IMR-90 (cell line): Measurements from ENCODE around the gene IGF1R. TPM values are rescaled to one million over a fixed set of nuclear protein-coding genes. Genes with fewer than 3 reads are reported as not detected.

Experiments
- ATAC-seq: fragments of 200-7000 bp; cut with Tn5 transposase; 2 replicates; pipeline ENCODE4 v1.9.1; 2020; ENCODE audit warnings: low read depth, mild to moderate bottlenecking, moderate library complexity
- BruUV-seq: library from RNA; stranded (reverse); fragments of 400-500 nt; replicated peaks from 2 replicates; lab custom pipeline; 2021; lab: Mats Ljungman, UMichigan
- CTCF ChIA-PET: fragments of 300-600 bp; formaldehyde crosslinking; extraction: SDS; loops from one replicate; lab custom pipeline; 2021; ENCODE audit warnings: antibody characterized with exemption; lab: Yijun Ruan, JAX
- POLR2A ChIA-PET: fragments of 300-600 bp; sonication (Branson Sonifier 250); formaldehyde crosslinking; loops from one replicate; lab custom pipeline; 2022; ENCODE audit warnings: antibody characterized with exemption; ENCODE audit not compliant: unreplicated experiment; lab: Charles Lee
- DNase-seq: peaks from one replicate; pipeline ENCODE4 v3.0.0; 2013
- H2AFZ ChIP-seq: replicated peaks from 2 replicates; pipeline ENCODE3; 2013; ENCODE audit warnings: low read length, mild to moderate bottlenecking; ENCODE audit not compliant: poor library complexity
- H2AK5ac ChIP-seq: 2 replicates; pipeline ENCODE4 v1.6.1; 2013; ENCODE audit warnings: low read depth, low read length, inconsistent platforms
- H2AK9ac ChIP-seq: replicated peaks from 2 replicates; pipeline ENCODE3; 2013; ENCODE audit warnings: mild to moderate bottlenecking, low read depth, low read length, moderate library complexity; ENCODE audit not compliant: poor library complexity
- H2BK120ac ChIP-seq: 2 replicates; pipeline ENCODE4 v1.6.1; 2013; ENCODE audit warnings: low read depth, low read length, inconsistent platforms
- H2BK15ac ChIP-seq: 3 replicates; pipeline ENCODE4 v1.6.1; 2013; ENCODE audit warnings: low read depth, low read length, inconsistent platforms
- H2BK20ac ChIP-seq: 2 replicates; pipeline ENCODE4 v1.6.1; 2013; ENCODE audit warnings: low read depth, mild to moderate bottlenecking, inconsistent platforms, low read length, moderate library complexity
- H2BK5ac ChIP-seq: 2 replicates; pipeline ENCODE4 v1.6.1; 2013; ENCODE audit warnings: mild to moderate bottlenecking, low read depth, low read length, inconsistent platforms; ENCODE audit not compliant: poor library complexity, severe bottlenecking
- H3K14ac ChIP-seq: replicated peaks from 2 replicates; pipeline ENCODE4 v1.6.1; 2013; ENCODE audit warnings: low read depth, low read length, inconsistent platforms
- H3K18ac ChIP-seq: 2 replicates; pipeline ENCODE4 v1.6.1; 2013; ENCODE audit warnings: low read depth, low read length, control low read depth
- H3K23ac ChIP-seq: 2 replicates; pipeline ENCODE4 v1.6.1; 2013; ENCODE audit warnings: low read depth, low read length, inconsistent platforms
- H3K27ac ChIP-seq: 2 replicates; pipeline ENCODE4 v1.5.1; 2013; ENCODE audit warnings: mild to moderate bottlenecking, control low read depth, low read length; ENCODE audit not compliant: insufficient read depth
- H3K27me3 ChIP-seq: 2 replicates; pipeline ENCODE4 v1.6.1; 2013; ENCODE audit warnings: low read length; ENCODE audit not compliant: control insufficient read depth, insufficient read depth
- H3K36me3 ChIP-seq: 2 replicates; pipeline ENCODE4 v1.6.1; 2013; ENCODE audit warnings: low read length, mixed read lengths; ENCODE audit not compliant: control insufficient read depth, insufficient read depth
- H3K4ac ChIP-seq: 2 replicates; pipeline ENCODE4 v1.6.1; 2013; ENCODE audit warnings: low read depth, low read length, inconsistent platforms
- H3K4me1 ChIP-seq: 2 replicates; pipeline ENCODE4 v1.6.1; 2013; ENCODE audit warnings: low read length, mixed read lengths; ENCODE audit not compliant: control insufficient read depth, insufficient read depth
- H3K4me2 ChIP-seq: 2 replicates; pipeline ENCODE4 v1.6.1; 2013; ENCODE audit warnings: low read depth, mild to moderate bottlenecking, control low read depth, low read length, moderate library complexity
- H3K4me3 ChIP-seq: 2 replicates; pipeline ENCODE4 v1.5.1; 2013; ENCODE audit warnings: low read depth, mild to moderate bottlenecking, control low read depth, low read length, moderate library complexity; ENCODE audit not compliant: insufficient read depth
- H3K56ac ChIP-seq: 2 replicates; pipeline ENCODE4 v1.6.1; 2013; ENCODE audit warnings: low read length, inconsistent platforms; ENCODE audit not compliant: insufficient read depth; ENCODE audit errors: extremely low read depth
- H3K79me1 ChIP-seq, 2 experiments: 2 replicates each; pipeline ENCODE4 v1.6.1; 2013; ENCODE audit warnings: low read length in 2 of 2, inconsistent platforms in 1 of 2, low read depth in 1 of 2
- H3K9ac ChIP-seq: 2 replicates; pipeline ENCODE4 v1.6.1; 2013; ENCODE audit warnings: low read depth, low read length, control low read depth
- H3K9me1 ChIP-seq: 2 replicates; pipeline ENCODE4 v1.6.1; 2013; ENCODE audit warnings: low read length, inconsistent platforms; ENCODE audit not compliant: insufficient read depth
- H3K9me3 ChIP-seq: 2 replicates; pipeline ENCODE4 v1.6.1; 2013; ENCODE audit warnings: low read length; ENCODE audit not compliant: control insufficient read depth, insufficient read depth
- H4K20me1 ChIP-seq: 2 replicates; pipeline ENCODE4 v1.6.1; 2013; ENCODE audit warnings: low read length, inconsistent platforms; ENCODE audit not compliant: insufficient read depth
- H4K5ac ChIP-seq: 2 replicates; pipeline ENCODE4 v1.6.1; 2013; ENCODE audit warnings: mild to moderate bottlenecking, low read depth, low read length, control low read depth
- H4K8ac ChIP-seq, 2 experiments: 2 replicates each; pipeline ENCODE4 v1.6.1; 2013; ENCODE audit warnings: low read depth in 2 of 2, low read length in 2 of 2, control low read depth in 1 of 2, inconsistent platforms in 1 of 2
- H4K91ac ChIP-seq: 2 replicates; pipeline ENCODE4 v1.6.1; 2013; ENCODE audit warnings: low read depth, low read length, inconsistent platforms; ENCODE audit not compliant: insufficient read depth
- BHLHE40 ChIP-seq: fragments of 150-350 bp; IDR thresholded peaks from 2 replicates; pipeline ENCODE4 v1.6.1; 2016; ENCODE audit warnings: mild to moderate bottlenecking, low read depth, low read length
- CEBPB ChIP-seq: IDR thresholded peaks from 2 replicates; pipeline ENCODE4 v1.6.1; 2012; ENCODE audit warnings: low read depth, low read length, improper control_type of control experiment
- CHD1 ChIP-seq: IDR thresholded peaks from 2 replicates; pipeline ENCODE4 v1.6.1; 2012; ENCODE audit warnings: low read depth, low read length, improper control_type of control experiment
- FOS ChIP-seq: fragments of 150-350 bp; IDR thresholded peaks from 2 replicates; pipeline ENCODE4 v1.6.1; 2016; ENCODE audit warnings: low read depth, low read length
- MAFK ChIP-seq: IDR thresholded peaks from 2 replicates; pipeline ENCODE4 v1.6.1; 2012; ENCODE audit warnings: low read depth, low read length, improper control_type of control experiment
- MAZ ChIP-seq: IDR thresholded peaks from 2 replicates; pipeline ENCODE4 v1.6.1; 2012; ENCODE audit warnings: low read depth, mild to moderate bottlenecking, low read length, improper control_type of control experiment, moderate library complexity, borderline replicate concordance
- MXI1 ChIP-seq: IDR thresholded peaks from 2 replicates; pipeline ENCODE4 v1.6.1; 2012; ENCODE audit warnings: low read depth, mild to moderate bottlenecking, low read length, moderate library complexity, borderline replicate concordance
- NFE2L2 ChIP-seq: fragments of 150-350 bp; IDR thresholded peaks from 2 replicates; pipeline ENCODE4 v1.6.1; 2016; ENCODE audit warnings: low read depth, mild to moderate bottlenecking, low read length
- RAD21 ChIP-seq: IDR thresholded peaks from 2 replicates; pipeline ENCODE4 v1.6.1; 2012; ENCODE audit warnings: low read length, improper control_type of control experiment
- RCOR1 ChIP-seq: IDR thresholded peaks from 2 replicates; pipeline ENCODE4 v1.6.1; 2012; ENCODE audit warnings: mild to moderate bottlenecking, low read length, improper control_type of control experiment; ENCODE audit not compliant: insufficient replicate concordance
- RFX5 ChIP-seq: IDR thresholded peaks from 2 replicates; pipeline ENCODE4 v1.8.0; 2012; ENCODE audit warnings: low read depth, mild to moderate bottlenecking, low read length, moderate library complexity
- SMC3 ChIP-seq: fragments of 150-350 bp; IDR thresholded peaks from 2 replicates; pipeline ENCODE4 v1.6.1; 2016; ENCODE audit warnings: low read depth, mild to moderate bottlenecking, antibody characterized with exemption, low read length, moderate library complexity
- USF2 ChIP-seq: fragments of 150-350 bp; IDR thresholded peaks from 2 replicates; pipeline ENCODE4 v1.6.1; 2017; ENCODE audit warnings: mild to moderate bottlenecking, antibody characterized with exemption, low read length, low read depth
- WGBS, 2 experiments: methylation state at CpG; one replicate each; pipeline versions ENCODE4 v1.1.5 to v1.1.7; 2013; ENCODE audit warnings: missing lambda C conversion rate in 2 of 2; ENCODE audit not compliant: insufficient read length in 1 of 2; ENCODE audit errors: extremely low coverage in 2 of 2; 5-methylcytosine and 5-hydroxymethylcytosine counted together
- dilution Hi-C: fragments of 300-500 bp; cut with HindIII; formaldehyde crosslinking; loops from one replicate; pipeline ENCODE4 v1.14.3; 2018; ENCODE audit warnings: low sequenced_read_pairs; ENCODE audit not compliant: unreplicated experiment
- in situ Hi-C: fragments of 300-500 bp; cut with MboI; formaldehyde crosslinking; loops from 3 replicates; pipeline ENCODE4 v1.14.3; 2019; ENCODE audit warnings: low sequenced_read_pairs, inconsistent platforms, mixed read lengths
- intact Hi-C: fragments of 100-400 bp; cut with micrococcal nuclease; formaldehyde crosslinking; loops from 2 replicates; pipeline ENCODE4 v1.10.0; 2022
- polyA plus RNA-seq, 3 experiments: library from polyadenylated mRNA; depleted of rRNA; stranded (reverse); fragments of >200 nt; gene quantifications; 2 replicates each; pipeline ENCODE4 v1.2.3, GENCODE V29; 2012; ENCODE audit warnings: low replicate concordance in 1 of 3
- total RNA-seq: library from RNA; depleted of rRNA; stranded (reverse); fragments of >200 nt; gene quantifications from 2 replicates; pipeline ENCODE4 v1.2.3, GENCODE V29; 2012
- TF ChIP-seq, protein P1 (sequence below): fragments of 150-350 bp; IDR thresholded peaks from 2 replicates; pipeline ENCODE4 v1.6.1; 2016; ENCODE audit warnings: low read depth, mild to moderate bottlenecking, low read length, moderate library complexity, borderline replicate concordance

The IGF1R gene
- total and polyA plus RNA-seq, 2 of the 4 experiments (the other 2 are of a cell fraction), result 24.0 to 24.9 TPM

DNA sequence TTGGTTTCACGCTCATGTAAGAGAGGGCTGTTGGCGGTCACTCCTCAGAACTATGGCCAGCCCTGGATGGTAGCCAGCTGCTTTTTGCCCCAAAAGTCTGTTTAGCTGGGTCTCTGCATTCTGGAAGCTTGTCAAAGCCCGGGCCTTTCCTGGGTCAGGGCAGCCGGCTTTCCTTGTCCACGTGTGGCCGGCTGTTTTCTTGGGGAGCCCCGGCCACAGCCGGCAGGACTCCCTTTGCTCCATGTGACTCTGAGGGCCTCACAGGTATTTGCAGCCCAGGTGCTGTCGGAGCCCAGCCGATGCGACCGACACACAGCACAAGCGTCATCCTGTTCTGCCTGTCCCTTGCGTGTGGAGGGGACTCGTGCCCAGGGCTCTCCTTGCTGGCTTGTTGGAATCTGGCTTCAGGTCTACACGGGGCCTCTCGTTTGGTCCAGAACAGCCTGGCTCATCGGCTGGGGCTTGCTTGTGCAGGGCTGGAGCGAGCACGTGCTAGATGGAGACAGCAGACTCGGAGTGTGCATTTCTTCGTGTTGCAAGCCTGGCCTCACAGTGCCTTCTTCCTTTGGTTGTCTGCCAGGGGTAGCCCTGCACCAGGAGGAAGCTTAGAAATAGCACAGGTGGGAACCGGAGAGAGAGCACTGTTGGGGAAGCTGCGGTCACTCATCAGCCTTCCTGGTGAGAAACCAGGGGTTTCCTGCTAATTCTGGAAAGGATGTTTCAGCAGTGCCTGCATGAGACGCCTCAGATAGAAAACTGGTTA lies 307.8 kb downstream of the IGF1R start:
- no peaks in the 10 kb centered on the region for H3K27me3 ChIP-seq
- no peak overlapping the region for H3K18ac ChIP-seq
- no peak overlapping the region for H3K56ac ChIP-seq
- POLR2A ChIA-PET, result no interaction called here
- peak overlapping the region; percentile 78; the same call in 1 of the 2 replicates for H3K4ac ChIP-seq
- H2BK120ac ChIP-seq, result 0 out of 2 replicates have a peak overlapping the region, but pooled peaks have one; percentile 21
- no peak overlapping the region for H2AFZ ChIP-seq
- CTCF ChIA-PET, result no interaction called here
- no peak overlapping the region for H3K14ac ChIP-seq
- DNase-seq (no peak), ATAC-seq (no peak)
- WGBS, 2 experiments, result 76% methylated on average over 23 of the region's 25 CpGs; no CpG with 5 or more reads in 1 of the 2 experiments
- H3K36me3 ChIP-seq, result peaks cover 67% of the 10 kb centered on the region
- no peak overlapping the region for H3K4me3 ChIP-seq
- no peaks in the 10 kb centered on the region for H4K20me1 ChIP-seq
- peak overlapping the region; percentile 49; the same call in 1 of the 2 replicates for H2BK20ac ChIP-seq
- H3K9ac ChIP-seq, result no peak overlapping the region
- H3K4me1 ChIP-seq, result peaks cover 28% of the 10 kb centered on the region
- H3K9me3 ChIP-seq, result peaks cover 7% of the 10 kb centered on the region
- no peak overlapping the region for H2BK5ac ChIP-seq
- no peak overlapping the region for H2AK9ac ChIP-seq
- H2AK5ac ChIP-seq, result peak overlapping the region; percentile 27; the same call in 1 of the 2 replicates
- H2BK15ac ChIP-seq, result no peak overlapping the region
- in situ Hi-C loops (no loop called here), dilution Hi-C loops (no loop called here), intact Hi-C loops (no loop called here)
- no peak overlapping the region for H4K5ac ChIP-seq
- peak overlapping the region; percentile 51 for H4K91ac ChIP-seq
- H4K8ac ChIP-seq, result peak overlapping the region in 1 of 2 experiments; percentile 60; a peak in 1 of 4 replicates
- peaks cover 17 to 49% of the 10 kb centered on the region in 2 experiments for H3K79me1 ChIP-seq
- no TSS peak for BruUV-seq
- H3K27ac ChIP-seq, result no peak overlapping the region
- H3K4me2 ChIP-seq, result no peak overlapping the region
- H3K23ac ChIP-seq, result no peak overlapping the region
- peaks cover 23% of the 10 kb centered on the region for H3K9me1 ChIP-seq
- no peak for TF ChIP-seq CHD1
- no peak for TF ChIP-seq FOS
- no peak for TF ChIP-seq BHLHE40
- no peak for TF ChIP-seq NFE2L2
- no peak for TF ChIP-seq MAZ
- TF ChIP-seq, protein P1, sequence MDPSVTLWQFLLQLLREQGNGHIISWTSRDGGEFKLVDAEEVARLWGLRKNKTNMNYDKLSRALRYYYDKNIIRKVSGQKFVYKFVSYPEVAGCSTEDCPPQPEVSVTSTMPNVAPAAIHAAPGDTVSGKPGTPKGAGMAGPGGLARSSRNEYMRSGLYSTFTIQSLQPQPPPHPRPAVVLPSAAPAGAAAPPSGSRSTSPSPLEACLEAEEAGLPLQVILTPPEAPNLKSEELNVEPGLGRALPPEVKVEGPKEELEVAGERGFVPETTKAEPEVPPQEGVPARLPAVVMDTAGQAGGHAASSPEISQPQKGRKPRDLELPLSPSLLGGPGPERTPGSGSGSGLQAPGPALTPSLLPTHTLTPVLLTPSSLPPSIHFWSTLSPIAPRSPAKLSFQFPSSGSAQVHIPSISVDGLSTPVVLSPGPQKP, result no peak
- no peak for TF ChIP-seq SMC3
- TF ChIP-seq RCOR1, result no peak
- no peak for TF ChIP-seq MXI1
- TF ChIP-seq MAFK, result no peak
- no peak for TF ChIP-seq CEBPB
- TF ChIP-seq USF2, result no peak
- no peak for TF ChIP-seq RAD21
- TF ChIP-seq RFX5, result no peak
